HAP-1 (cell line): ENCODE measurements around the gene UBE2C.
A peak's percentile ranks its signal among the peaks of the same experiment; 100 is the strongest.
"Not testable (repeated sequence)": the region's sequence is repeated elsewhere in the genome, so short reads cannot be mapped to it uniquely, and the experiment has no call there.

Source experiments
- DNase-seq, 2 experiments: peaks; one replicate each; pipeline ENCODE4 v3.0.0-alpha.2; 2016 to 2020; ENCODE audit warnings: low spot score in 2 of 2
- H3K27me3 ChIP-seq: fragments of 250-450 bp; sonication (Bioruptor Pico); 2 replicates; pipeline ENCODE4 v1.5.1; 2020; ENCODE audit warnings: low read depth, mild to moderate bottlenecking, moderate library complexity
- H3K36me3 ChIP-seq: fragments of 250-450 bp; sonication (Bioruptor Pico); replicated peaks from 2 replicates; pipeline ENCODE4 v1.5.1; 2020; ENCODE audit warnings: mild to moderate bottlenecking
- H3K4me1 ChIP-seq: fragments of 250-450 bp; sonication (Bioruptor Pico); 2 replicates; pipeline ENCODE4 v1.5.1; 2020; ENCODE audit warnings: mild to moderate bottlenecking
- H3K4me3 ChIP-seq: fragments of 250-450 bp; sonication (Bioruptor Pico); 2 replicates; pipeline ENCODE4 v1.5.1; 2020; ENCODE audit warnings: mild to moderate bottlenecking, moderate library complexity
- H3K9me3 ChIP-seq: fragments of 250-450 bp; sonication (Bioruptor Pico); 2 replicates; pipeline ENCODE4 v1.5.1; 2020; ENCODE audit warnings: mild to moderate bottlenecking, moderate library complexity
- in situ Hi-C: fragments of 300-500 bp; cut with MboI; formaldehyde crosslinking; loops from 3 replicates; pipeline ENCODE4 v1.14.3; 2020; ENCODE audit warnings: low sequenced_read_pairs, inconsistent platforms, mixed read lengths

UBE2C gene

DNA sequence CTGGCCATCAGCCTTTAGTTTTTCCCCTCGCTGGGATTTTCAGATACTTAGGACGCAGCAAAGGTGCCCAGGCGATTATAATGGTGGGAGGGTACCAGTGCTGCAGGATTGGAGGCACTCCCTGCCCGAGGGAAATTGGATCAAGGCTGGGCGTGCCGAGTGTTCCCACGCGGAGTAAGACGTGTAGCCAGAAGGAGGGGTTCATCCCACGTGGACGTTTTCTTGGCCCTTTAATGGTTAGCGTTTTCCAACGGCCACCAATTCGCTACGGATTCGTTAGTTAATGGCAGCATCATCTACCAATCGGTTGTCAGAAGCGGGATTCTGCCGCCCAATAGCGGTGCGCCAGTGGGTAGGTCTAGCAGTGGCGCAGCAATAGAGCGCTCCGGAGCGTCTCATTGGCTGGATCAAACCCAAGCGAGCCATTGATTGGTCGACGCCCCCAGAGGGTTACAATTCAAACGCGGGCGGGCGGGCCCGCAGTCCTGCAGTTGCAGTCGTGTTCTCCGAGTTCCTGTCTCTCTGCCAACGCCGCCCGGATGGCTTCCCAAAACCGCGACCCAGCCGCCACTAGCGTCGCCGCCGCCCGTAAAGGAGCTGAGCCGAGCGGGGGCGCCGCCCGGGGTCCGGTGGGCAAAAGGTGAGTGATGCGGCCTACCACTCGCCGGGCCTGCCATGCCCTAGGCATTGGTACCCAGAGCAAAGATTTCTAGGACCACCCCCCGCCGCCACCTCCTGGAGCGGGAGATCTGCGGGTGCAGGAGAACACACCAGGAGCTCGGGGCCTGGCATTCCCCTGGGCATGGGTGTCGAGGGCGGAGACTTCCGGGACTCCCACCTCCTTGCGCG lies at the start of gene UBE2C:
Gene UBE2C (plus strand): TSS at position 488 of the 849 bp plus-strand sequence. CDS start 52 bp downstream, at position 540.
- Histone ChIP-seq H3K4me3 (no peak within 1 kb of the TSS), H3K9me3 (no peaks in the 10 kb centered on the region), H3K27me3 (no peaks in the 10 kb centered on the region), H3K4me1 (no peaks in the 10 kb centered on the region), H3K36me3 (peaks cover 40% of the 10 kb centered on the region)
- in situ Hi-C loops = no loop called here
- no peak for DNase-seq

DNA sequence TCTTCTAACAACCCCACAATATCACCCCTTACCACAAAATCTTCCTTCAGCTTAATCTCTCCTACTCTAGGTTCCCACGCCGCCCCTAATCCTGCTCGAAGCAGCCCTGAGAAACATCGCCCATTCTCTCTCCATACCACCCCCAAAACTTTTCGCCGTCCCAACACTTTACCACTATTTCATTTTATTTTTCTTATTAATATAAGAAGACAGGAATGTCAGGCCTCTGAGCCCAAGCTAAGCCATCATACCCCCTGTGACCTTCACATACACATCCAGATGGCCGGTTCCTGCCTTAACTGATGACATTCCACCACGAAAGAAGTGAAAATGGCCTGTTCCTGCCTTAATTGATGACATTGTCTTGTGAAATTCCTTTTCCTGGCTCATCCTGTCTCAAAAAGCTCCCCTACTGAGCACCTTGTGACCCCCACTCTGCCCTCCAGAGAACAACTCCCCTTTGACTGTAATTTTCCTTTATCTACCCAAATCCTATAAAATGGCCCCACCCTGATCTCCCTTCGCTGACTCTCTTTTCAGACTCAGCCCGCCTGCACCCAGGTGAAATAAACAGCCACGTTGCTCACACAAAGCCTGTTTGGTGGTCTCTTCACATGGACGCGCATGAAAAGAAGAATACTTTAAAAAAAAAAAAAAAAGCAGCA lies 47.7 kb upstream of the UBE2C start:
- H3K4me3 ChIP-seq, in situ Hi-C loops, H3K27me3 ChIP-seq, H3K9me3 ChIP-seq, DNase-seq, H3K36me3 ChIP-seq, H3K4me1 ChIP-seq: not testable (repeated sequence)

DNA sequence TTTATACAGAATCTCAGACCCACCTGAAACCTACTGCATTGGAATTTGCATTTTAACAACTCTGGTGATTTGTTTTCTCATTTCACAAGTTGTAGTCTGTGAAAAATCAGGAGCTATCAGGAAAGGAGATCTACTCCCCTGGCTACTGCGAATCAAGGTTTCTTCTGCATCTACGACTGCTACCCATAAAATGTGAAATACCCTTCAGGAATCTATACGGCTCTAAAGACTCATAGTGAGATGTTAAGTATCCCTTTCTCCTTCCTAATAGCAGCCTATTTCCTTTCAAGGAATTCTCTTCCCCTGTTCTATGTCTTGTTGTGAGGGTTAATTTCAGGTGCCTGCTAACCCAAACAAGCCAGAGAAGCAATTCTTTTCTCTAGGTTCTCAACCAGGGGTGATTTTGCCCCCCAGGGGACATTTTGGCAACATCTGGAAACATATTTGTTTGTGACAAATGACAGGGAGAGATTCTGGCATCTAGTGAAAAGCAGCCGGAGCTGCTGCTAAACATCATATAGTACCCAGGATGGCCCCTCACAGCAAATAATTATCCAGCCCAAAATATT lies 47.1 kb upstream of the UBE2C start:
- Histone ChIP-seq H3K4me1 (no peaks in the 10 kb centered on the region), H3K36me3 (no peaks in the 10 kb centered on the region), H3K4me3 (no peak overlapping the region), H3K27me3 (peaks cover 5% of the 10 kb centered on the region; the same call in 1 of the 2 replicates), H3K9me3 (no peaks in the 10 kb centered on the region)
- in situ Hi-C loops = no loop called here
- no peak for DNase-seq

DNA sequence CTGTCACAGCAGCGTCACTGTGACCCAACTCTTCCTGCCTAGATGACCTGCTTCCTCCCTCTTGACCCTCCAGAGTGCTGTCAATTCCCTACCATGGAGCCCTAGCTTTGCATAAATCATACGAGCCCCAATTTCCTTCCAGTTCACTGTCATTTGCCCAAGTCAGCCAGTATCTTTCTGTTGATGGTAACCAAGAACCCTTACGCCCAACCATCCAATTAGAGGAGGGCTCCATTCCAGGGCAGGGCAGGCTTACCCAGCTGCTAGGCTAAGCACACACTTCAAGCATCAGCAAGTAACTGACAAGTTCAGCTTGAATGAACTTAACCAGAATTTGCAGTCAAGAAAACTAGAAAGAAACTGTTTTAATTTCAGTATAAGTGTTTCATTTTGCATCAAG lies 46.5 kb upstream of the UBE2C start:
- Histone ChIP-seq H3K9me3 (no peaks in the 10 kb centered on the region), H3K36me3 (no peaks in the 10 kb centered on the region), H3K27me3 (peaks cover 1% of the 10 kb centered on the region; the same call in 1 of the 2 replicates), H3K4me1 (no peaks in the 10 kb centered on the region), H3K4me3 (no peak overlapping the region)
- in situ Hi-C loops = no loop called here
- no peak for DNase-seq

DNA sequence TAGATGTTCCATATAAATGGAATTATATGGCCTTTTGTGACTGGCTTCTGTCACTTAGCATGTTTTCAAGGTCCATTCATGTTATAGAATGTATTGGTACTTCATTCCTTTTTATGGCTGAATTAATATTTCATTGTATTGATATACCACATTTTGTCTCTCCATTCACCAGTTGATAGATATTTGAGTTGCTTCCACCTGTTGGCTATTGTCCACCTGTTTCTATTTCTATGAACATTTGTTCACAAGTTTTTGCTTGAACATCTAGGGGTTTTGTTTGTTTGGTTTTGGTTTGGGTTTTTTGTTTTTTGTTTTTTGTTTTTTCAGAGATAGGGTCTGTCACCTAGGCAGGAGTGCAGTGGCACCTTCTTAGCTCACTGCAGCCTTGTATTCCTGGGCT lies 44.0 kb upstream of the UBE2C start:
- DNase-seq = no peak
- in situ Hi-C loops = no loop called here

DNA sequence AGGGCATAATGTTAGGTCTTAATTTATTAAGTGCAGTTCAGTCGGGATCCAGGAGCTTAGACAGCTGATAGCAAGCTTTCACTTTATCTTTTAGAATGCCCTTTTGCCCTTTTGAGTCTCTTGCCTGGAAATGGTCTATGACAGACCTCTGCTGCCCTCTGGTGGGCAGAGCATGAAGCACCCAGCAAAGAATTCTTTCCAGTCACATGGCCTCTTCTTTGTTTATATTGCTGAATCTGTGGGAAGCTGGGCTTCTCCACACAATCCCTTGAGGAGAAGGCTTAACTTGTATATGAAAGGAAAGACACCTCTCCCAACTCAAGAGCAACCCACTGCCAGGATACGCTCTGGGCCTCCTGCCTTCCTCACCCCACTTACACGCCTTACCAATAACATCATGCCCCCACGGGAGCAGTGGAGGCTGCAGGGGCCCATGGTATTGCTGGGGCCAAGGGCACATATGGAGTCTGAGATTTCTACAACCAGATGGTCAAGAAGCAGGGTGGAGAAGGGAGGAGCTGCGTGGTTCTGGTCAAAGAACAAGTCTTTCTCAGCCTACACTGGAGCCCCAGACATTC lies 41.2 kb upstream of the UBE2C start:
- Histone ChIP-seq H3K36me3 (no peaks in the 10 kb centered on the region), H3K4me1 (no peaks in the 10 kb centered on the region), H3K27me3 (peaks cover 21% of the 10 kb centered on the region), H3K9me3 (no peaks in the 10 kb centered on the region), H3K4me3 (no peak overlapping the region)
- DNase-seq = peak; percentile 80 to 87
- in situ Hi-C loops = loop anchor here (5.0 to 10.0 kb wide), 3 partner anchors 229 to 456 kb away; no protein-coding TSS in a partner anchor

More for the DNA sequence above, 44.0 kb upstream of the UBE2C start:
- H3K27me3 ChIP-seq = peaks cover 4% of the 10 kb centered on the region; the same call in 1 of the 2 replicates
- no peaks in the 10 kb centered on the region for H3K4me1 ChIP-seq
- H3K36me3 ChIP-seq = no peaks in the 10 kb centered on the region
- H3K9me3 ChIP-seq = no peaks in the 10 kb centered on the region
- no peak overlapping the region for H3K4me3 ChIP-seq

DNA sequence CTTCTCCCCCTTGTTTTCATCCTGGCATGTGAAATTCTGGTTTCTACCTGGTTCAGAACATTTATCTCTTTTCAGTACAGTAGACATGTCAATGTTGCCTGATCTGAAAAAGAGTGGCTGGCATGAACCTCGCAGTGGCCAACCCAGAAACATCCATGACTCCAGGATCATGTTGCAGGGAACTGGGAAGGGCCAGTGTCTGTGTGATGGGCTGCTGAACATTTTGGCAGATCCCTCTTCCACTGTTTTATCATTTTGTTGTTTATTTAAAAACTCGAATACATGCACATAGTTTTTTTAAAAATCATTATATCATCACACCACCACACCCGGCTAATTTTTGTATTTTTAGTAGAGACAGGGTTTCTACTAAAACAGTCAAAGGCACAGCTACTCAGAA lies 39.8 kb upstream of the UBE2C start:
- no peaks in the 10 kb centered on the region for H3K9me3 ChIP-seq
- no peak for DNase-seq
- peaks cover 24% of the 10 kb centered on the region for H3K27me3 ChIP-seq
- H3K4me1 ChIP-seq = no peaks in the 10 kb centered on the region
- H3K4me3 ChIP-seq = no peak overlapping the region
- H3K36me3 ChIP-seq = no peaks in the 10 kb centered on the region
- in situ Hi-C loops = loop anchor here (5.0 to 10.0 kb wide), 3 partner anchors 230 to 458 kb away; no protein-coding TSS in a partner anchor

DNA sequence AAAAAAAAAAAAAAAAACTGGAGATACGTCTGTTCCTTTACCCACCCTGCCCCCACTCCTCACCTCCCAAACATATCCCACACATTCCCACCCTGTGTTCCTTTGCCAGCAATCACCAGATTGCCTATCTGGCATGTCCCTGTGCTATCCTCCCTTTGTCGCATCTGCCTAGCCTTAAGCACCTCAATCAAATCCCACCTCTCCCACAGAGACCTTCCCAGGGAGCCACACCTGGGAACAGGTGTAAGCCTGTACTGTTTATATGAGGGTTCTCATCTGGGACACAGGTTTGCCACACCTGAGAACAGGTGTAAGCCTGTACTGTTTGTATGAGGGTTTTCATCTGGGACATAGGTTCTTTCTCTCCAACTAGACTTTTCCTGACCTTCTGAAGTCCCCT lies 37.5 kb upstream of the UBE2C start:
- no peak for DNase-seq
- Histone ChIP-seq H3K27me3 (peaks cover 24% of the 10 kb centered on the region), H3K9me3 (no peaks in the 10 kb centered on the region), H3K4me3 (no peak overlapping the region), H3K4me1 (no peaks in the 10 kb centered on the region), H3K36me3 (no peaks in the 10 kb centered on the region)
- in situ Hi-C loops = loop anchor here (5.0 to 10.0 kb wide), 3 partner anchors 233 to 460 kb away; no protein-coding TSS in a partner anchor

DNA sequence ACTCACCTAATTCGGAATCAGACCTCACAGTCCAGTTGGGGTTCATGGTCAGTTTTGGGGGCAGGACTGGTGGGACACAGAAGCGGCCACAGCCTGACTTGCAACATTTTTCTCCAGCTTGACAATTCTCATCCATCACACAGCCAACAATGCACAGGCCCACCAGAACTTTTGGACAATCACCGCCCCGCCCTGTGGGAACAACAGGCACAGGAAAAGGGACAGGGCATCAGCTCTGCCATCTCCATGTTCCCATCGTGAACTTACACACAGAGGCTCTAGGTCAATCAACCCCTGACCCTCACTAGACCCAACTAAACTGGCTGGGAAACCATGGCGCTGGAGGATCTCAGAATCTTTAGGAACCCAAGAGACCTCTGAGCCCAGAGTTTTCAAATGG lies 37.0 kb upstream of the UBE2C start:
- no peak for DNase-seq
- Histone ChIP-seq H3K4me3 (no peak overlapping the region), H3K4me1 (no peaks in the 10 kb centered on the region), H3K27me3 (peaks cover 24% of the 10 kb centered on the region), H3K9me3 (no peaks in the 10 kb centered on the region), H3K36me3 (no peaks in the 10 kb centered on the region)
- in situ Hi-C loops = loop anchor here (10.0 kb wide), 2 partner anchors 321 to 461 kb away; no protein-coding TSS in a partner anchor

DNA sequence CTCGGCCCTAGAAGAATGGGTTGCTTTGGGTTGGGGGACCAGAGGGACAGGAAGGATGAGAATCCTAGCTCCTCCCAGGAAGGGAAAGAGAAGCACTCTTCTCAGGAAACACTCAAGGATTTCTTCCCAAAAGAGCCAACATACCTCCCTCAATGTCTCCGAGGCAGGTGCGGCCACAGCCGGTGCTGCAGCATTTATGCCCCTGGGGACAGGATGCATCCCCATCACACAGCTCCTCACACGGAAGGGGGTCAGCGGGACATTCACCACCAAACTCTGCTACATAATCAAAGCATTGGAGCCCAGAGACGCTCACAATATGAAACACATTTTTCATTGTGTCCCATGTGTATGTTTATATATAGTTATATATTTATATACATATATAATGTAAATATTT lies 35.5 kb upstream of the UBE2C start:
- H3K36me3 ChIP-seq = no peaks in the 10 kb centered on the region
- in situ Hi-C loops = loop anchor here (10.0 kb wide), 2 partner anchors 322 to 462 kb away; no protein-coding TSS in a partner anchor
- no peak overlapping the region for H3K4me3 ChIP-seq
- DNase-seq = no peak
- H3K4me1 ChIP-seq = no peaks in the 10 kb centered on the region
- H3K9me3 ChIP-seq = no peaks in the 10 kb centered on the region
- H3K27me3 ChIP-seq = peaks cover 24% of the 10 kb centered on the region

DNA sequence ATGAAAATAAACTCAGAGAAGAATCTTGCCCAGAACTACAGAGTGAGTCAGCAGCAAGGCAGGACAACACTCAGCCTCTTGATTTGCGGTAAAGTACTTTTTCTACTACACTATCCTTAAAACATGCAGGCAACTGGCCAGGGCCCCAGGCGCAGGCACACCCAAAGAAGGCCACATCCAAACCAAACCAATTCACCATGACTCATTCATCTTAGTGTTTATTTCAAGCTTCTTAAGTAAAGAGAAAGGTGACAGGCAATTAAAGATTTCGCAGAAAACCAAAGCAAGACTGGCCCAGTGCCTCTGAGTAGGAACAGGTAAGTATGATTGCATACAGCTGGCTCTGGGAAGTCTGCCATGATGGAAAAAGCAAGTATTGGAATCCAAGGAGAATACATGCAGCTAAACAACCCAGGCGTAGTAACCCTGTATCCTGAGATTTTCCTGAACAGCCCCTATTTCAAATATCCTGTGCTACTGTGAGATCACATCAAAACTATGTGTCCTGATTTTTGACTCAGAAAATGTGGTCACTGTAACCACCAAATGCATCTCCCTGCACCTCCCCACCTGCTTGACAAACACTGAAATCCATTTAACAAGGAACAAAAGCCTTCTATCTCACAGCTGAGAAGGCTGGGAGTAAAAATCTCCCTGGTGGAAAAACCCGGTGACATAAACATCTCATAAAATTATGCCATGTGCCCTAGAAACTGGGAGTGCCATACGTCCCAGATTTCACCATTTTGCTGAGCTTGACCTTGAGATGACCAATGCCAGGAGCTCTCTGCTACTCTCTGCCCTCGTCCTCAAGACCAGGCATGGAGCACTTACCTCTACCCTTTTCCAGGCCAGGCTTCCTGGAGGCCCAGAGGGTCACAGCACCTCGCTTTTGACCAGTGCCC lies 33.2 kb upstream of the UBE2C start:
- in situ Hi-C loops = loop anchor here (10.0 kb wide), 2 partner anchors 324 to 464 kb away; no protein-coding TSS in a partner anchor

DNA sequence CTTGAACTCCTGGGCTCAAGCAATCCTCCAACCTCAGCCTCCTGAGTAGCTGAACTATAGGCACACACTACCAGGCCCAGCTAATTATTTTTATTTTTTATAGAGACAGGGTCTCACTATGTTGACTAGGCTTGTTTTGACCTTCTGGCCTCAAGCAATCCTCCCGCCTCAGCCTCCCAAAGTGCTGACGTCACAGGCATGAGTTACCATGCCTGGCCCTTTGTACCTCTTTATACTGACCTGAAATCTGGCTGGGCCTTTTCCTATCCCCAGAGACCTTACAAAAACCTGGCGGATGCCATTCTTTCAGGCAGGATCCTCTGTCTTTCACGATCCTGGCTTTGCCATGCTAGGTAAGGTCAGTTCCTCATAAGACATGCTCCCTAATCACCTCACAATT lies 32.3 kb upstream of the UBE2C start:
- Histone ChIP-seq H3K36me3 (no peaks in the 10 kb centered on the region), H3K9me3 (no peaks in the 10 kb centered on the region), H3K4me1 (no peaks in the 10 kb centered on the region), H3K27me3 (peaks cover 12% of the 10 kb centered on the region), H3K4me3 (no peak overlapping the region)
- no peak for DNase-seq
- in situ Hi-C loops = no loop called here

More for the DNA sequence above, 33.2 kb upstream of the UBE2C start:
- Histone ChIP-seq H3K4me3 (no peak overlapping the region), H3K36me3 (no peaks in the 10 kb centered on the region), H3K4me1 (no peaks in the 10 kb centered on the region), H3K27me3 (peaks cover 18% of the 10 kb centered on the region), H3K9me3 (no peaks in the 10 kb centered on the region)
- no peak for DNase-seq
